ENCODE measurements around the gene CDC42.

DNA sequence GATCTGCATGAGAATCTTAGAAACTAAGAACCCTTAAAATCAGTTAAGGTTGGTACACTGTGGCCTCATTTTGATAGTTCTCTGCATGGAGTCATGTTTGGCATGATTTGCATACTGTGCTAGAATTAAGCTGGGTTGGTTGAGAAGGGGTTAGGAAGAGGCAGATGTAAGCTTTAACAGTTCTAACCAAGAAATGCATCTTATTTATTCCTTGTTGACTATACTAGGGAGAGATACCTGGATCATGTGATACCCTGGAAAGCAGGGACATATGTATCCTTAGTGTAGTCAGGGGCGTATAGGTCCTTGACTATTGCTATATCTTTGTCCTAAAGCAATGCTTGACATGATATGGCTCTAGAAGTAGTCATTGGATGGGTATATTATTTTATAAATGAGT, 41.0 kb downstream of the CDC42 start:
- no peak for TF ChIP-seq EZH2 (IDR thresholded peaks at IDR 0.05; ENCODE audit: borderline replicate concordance)
- TF ChIP-seq, protein P1, sequence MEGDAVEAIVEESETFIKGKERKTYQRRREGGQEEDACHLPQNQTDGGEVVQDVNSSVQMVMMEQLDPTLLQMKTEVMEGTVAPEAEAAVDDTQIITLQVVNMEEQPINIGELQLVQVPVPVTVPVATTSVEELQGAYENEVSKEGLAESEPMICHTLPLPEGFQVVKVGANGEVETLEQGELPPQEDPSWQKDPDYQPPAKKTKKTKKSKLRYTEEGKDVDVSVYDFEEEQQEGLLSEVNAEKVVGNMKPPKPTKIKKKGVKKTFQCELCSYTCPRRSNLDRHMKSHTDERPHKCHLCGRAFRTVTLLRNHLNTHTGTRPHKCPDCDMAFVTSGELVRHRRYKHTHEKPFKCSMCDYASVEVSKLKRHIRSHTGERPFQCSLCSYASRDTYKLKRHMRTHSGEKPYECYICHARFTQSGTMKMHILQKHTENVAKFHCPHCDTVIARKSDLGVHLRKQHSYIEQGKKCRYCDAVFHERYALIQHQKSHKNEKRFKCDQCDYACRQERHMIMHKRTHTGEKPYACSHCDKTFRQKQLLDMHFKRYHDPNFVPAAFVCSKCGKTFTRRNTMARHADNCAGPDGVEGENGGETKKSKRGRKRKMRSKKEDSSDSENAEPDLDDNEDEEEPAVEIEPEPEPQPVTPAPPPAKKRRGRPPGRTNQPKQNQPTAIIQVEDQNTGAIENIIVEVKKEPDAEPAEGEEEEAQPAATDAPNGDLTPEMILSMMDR (IDR thresholded peaks at IDR 0.05; ENCODE audit: poor library complexity): no peak

Data from hepatocyte (in vitro differentiated cells).